GM08714 (cell line): ENCODE results near the gene SARNP.

Experiments used
- H3K4me3 ChIP-seq: fragments of 200-500 bp; sonication (Bioruptor generic); 2 replicates; pipeline ENCODE4 v1.5.1; 2014; ENCODE audit warnings: mild to moderate bottlenecking, low read length, inconsistent platforms
- ZNF274 ChIP-seq: IDR thresholded peaks from 2 replicates; pipeline ENCODE4 v1.6.1; 2012; ENCODE audit warnings: mild to moderate bottlenecking, low read depth, low read length

SARNP gene

DNA sequence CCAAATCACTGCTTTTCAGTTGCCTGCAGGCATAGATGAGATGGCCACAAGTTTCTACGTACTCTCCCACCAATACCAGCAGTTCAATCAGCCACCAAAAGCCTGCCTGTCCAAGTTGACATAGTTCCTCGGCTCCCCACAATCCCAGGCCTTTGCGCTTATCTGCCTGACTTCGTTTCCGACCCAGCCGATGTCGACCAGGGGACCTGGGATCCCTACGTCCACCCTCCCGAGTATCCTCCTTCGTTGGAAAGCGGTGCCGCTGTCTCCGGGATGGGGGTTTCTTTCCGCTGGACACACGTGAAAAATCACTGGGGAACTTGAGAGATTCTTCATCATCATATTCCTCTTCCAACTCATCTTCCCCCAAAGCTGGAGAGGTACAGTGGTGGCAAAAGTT, 10.3 kb upstream of the SARNP start:
- no peak for TF ChIP-seq ZNF274
- peak overlapping the region; percentile 16; the same call in 1 of the 2 replicates for H3K4me3 ChIP-seq

DNA sequence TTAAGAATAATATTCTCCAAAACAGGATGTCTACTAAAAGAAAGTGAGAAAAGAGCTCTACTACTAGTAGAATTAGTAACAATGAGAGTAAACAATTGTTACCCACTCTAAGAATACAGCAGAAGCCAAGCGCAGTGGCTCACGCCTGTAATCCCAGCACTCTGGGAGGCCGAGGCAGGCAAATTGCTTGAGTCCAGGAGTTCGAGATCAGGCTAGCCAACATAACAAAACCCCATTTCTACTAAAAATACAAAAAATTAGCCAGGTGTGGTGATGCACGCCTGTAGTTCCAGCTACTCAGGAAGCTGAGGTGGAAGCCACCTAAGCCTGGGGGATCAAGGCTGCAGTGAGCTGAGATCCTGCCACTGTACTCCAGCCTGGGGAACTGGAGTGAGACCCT, 7.2 kb upstream of the SARNP start:
- no peak for TF ChIP-seq ZNF274

DNA sequence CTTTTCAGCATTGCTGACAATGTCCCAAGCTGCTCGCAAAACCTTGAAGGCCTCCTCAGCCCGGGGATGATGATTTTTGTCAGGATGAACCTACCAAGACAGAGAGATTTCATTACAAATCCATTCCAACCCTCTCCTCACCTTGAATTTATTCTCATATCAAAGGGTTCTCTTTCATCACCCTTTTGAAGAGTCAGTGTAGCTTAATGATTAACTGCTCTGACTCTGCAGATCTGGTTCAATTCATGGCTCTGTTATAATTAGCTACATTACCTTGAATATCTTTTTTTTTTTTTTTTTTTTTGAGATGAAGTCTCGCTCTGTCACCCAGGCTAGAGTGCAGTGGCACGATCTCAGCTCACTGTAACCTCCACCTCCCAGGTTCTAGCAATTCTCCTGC, 5.9 kb upstream of the SARNP start:
- H3K4me3 ChIP-seq = no peak overlapping the region
- TF ChIP-seq ZNF274 = no peak

More for the DNA sequence above, 7.2 kb upstream of the SARNP start:
- H3K4me3 ChIP-seq = peak overlapping the region; percentile 16; the same call in 1 of the 2 replicates

DNA sequence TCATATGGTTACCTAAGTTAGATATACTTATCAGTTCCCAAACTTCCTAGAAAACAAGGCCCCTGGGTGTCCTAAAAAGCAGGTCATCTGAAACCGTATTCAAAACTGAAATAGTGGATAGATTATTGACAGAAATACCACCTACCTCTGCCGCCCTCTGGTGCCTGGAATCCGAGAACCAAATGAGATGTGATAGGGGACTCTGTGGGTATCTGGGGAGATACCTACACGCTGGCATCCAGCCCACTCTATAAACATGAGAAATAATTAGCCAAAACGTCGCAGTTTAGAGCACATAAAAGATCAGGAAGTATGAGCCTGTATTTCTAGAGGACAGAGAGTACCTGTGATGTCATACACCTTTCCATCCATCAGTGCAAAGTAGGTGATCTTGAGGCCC, 4.7 kb upstream of the SARNP start:
- no peak overlapping the region for H3K4me3 ChIP-seq
- no peak for TF ChIP-seq ZNF274

DNA sequence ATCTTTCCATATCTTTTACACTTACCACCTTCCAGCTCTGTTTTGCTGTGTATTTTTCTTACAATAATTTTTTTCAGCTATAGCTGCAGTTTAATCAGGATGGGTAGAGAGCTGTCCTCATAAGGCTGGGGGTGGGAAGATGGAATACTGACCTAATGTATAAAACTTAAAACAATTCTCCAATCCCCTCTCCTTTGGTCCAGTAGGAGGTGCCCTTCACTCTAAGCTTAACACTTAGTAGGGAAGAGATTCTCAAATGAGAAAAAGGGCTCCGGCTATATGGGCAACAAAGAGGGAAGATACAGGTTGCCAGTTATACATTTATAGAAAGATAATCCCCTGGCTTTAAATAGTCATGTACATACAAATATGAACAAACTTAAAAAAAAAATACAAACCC, 3.2 kb upstream of the SARNP start:
- H3K4me3 ChIP-seq = no peak overlapping the region
- no peak for TF ChIP-seq ZNF274

DNA sequence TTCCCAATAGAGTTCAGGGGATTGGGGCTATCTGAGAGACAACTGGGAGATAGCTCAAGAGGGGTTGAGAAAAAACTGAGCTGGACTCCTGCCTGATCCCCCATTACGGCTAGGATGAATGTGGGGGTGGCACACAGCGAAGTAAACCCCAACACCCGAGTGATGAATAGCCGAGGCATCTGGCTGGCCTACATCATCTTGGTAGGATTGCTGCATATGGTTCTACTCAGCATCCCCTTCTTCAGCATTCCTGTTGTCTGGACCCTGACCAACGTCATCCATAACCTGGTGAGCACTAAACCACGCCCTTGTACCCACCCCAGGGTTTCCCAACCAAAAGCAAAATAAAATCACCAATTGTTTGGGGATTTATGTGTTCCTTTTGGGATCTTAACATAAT, 1.4 kb upstream of the SARNP start:
- peak overlapping the region; percentile 92 for H3K4me3 ChIP-seq
- TF ChIP-seq ZNF274 = no peak

DNA sequence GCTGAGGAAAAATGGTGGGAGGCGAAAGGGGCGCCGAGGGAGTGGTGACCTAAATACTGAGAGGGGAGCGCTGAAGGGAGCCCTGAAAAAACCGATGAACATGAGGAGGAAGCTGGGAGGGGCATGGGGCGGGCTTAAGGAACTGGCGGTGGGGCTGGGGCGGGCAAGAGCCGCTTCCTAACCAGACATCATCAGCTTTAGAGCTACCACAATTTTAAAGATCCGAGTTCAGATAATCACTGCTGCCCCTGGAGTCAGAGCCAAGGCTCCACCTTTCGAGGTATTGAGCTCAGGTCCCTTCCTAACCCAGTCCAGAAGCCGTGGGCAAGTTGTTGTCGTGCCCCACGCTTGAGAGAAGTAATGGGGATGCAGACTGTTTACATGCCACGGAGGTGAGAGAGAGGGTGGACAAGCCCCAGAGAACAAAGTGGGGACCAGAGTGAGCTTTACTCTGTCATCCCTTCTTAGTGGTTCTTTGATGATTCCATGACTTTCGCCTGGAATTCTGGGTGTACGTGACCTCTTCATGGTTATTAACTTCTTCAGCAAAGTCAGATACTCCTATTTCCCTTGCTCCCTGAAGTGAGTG, 710 bp upstream of the SARNP start:
- TF ChIP-seq ZNF274 = no peak
- peak overlapping the region; percentile 92 for H3K4me3 ChIP-seq

DNA sequence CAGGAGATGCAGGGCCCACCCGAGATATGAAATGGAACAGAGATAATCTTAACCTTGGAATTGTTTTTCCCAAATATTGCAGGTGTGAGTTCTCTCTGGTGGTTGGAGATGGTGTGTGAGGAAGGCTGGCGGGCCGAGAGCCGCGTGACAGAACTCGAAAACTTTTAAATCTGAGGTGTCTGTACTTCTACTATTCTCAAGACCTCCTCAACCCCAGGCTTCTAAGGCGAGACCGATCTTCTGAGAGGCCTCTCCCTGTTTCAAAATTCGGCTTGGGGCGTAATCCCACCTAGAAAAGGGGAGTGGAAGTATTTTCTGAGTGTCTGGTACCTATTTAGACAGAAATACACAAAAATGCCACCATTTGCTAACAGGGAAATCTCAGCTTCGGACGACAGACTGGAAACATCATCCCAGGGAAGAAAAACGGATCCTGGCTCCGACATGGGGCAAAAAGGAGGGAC, 611 bp downstream of the SARNP start:
- TF ChIP-seq ZNF274 = no peak
- H3K4me3 ChIP-seq = peak overlapping the region; percentile 90

DNA sequence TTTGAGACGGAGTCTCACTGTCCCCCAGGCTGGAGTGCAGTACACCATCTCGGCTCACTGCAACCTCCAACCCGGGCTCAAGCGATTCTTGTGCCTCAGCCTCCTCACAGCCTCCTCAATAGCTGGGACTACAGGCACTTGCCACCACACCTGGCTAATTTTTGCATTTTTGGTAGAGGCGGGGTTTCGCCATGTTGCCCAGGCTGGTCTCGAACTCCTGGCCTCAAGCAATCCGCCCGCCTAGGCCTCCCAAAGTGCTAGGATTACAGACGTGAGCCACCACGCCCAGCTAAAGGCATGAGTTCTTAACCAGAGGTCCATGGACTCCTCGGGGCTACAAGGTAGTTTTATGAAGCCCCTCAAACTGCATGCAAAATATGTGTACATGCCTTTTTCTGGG, 2.1 kb downstream of the SARNP start:
- H3K4me3 ChIP-seq = no peak overlapping the region
- no peak for TF ChIP-seq ZNF274

DNA sequence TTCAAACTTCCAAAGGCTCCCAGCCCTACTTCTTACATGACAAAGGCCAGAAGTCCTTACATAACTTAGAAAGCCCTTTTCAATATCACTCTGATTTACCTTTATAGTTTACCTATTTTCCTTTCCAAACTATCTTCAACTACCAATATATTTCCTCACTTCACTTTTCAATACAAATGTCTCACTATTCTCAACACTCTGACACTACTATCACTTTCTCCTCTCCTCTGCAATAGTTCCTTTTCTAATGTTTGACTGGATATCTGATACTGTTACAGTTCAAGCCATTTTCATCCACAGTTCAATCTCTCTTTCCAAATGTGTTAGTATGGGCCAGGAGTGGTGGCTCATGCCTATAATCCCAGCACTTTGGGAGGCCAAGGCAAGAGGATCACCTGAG, 3.3 kb downstream of the SARNP start:
- no peak for TF ChIP-seq ZNF274
- H3K4me3 ChIP-seq = no peak overlapping the region

DNA sequence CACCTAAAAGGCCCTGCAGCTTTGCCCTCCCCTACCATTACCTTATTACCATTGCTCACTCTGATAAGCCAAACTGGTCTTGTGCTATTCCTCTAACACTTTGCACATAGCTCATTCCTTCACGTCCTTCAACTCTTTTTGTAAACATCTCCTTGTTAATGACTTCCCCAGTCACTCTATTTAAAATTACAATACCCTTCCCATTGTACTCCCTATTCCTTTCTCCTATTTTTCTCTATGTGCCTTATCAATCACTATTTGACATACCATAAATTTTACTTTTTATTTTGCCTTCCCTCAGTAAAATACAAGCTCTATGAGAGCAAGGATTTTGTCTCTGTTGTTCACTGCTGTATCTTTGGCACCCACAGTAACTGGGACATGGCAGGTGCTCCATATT, 5.4 kb downstream of the SARNP start:
- no peak for TF ChIP-seq ZNF274
- H3K4me3 ChIP-seq = no peak overlapping the region

DNA sequence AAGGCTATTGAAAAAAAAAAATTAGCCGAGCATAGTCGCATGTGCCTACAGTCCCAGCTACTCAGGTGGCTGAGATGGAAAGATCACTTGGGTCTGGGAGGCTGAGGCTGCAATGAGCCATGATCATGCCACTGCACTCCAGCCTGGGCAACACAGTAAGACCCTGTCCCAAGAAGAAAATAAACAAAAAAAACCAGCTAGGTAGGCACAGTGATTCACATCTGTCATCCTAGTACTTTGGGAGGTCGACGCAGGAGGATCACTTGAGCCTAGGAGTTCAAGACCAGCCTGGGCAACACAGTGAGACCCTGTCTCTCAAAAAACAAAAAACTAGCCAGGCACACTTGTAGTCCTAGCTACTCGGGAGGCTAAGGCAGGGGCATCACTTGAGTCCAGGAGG, 8.2 kb downstream of the SARNP start:
- no peak for TF ChIP-seq ZNF274
- no peak overlapping the region for H3K4me3 ChIP-seq

DNA sequence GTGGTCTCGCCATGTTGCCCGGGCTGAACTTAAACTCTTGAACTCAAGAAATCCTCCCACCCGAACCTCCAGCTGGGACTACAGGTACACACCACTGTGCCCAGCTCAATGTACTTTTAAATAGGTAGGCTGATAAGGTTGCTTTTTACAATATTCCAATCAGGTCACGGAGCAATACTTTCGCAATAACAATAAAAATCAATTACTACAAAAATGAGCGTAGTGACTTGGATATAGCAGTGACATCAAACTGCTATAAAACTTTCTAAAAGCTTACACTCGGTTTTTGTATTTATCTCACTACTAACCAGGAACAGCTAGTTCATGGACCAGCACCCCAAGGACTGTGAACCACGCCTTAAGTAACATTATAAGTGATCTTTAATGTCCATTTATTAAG, 10.5 kb downstream of the SARNP start:
- H3K4me3 ChIP-seq = no peak overlapping the region
- no peak for TF ChIP-seq ZNF274

DNA sequence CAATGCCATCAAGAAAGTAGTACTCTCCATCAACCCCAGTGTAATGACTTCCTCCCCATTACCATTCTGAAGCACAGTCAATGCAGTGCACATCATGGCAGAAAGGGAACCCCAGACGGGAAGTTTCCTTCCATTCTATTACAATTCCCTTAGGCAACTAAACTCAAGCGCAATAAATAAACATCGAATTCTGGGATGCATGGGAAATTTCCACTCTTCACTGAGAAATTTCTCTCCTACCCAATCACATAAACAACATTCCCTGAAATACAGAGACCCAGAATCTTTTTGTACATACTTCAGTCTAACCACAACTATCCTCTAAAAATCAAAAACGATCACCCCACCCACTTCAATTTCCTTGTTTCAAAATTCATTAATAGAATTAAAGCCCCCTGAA, 20.0 kb downstream of the SARNP start:
- H3K4me3 ChIP-seq = no peak overlapping the region

DNA sequence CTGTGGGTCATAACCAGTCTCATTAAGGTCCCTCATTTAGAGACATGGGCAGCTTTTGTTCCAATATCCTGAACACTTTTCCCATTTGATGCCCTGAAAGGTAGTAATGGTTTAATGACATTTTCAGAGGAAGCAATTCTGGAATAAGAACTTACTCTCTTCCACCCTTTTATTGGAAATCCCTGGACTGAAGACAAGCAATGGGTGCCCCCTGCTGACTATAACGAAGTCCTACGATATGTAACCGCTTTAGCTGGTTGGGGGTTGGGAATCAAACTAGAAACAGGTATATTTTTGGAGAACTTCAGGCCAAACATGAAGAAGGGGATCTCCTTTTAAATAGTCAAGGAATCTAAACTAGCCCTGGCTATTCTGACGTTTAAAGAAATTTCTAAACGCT, 20.5 kb downstream of the SARNP start:
- no peak for TF ChIP-seq ZNF274
- H3K4me3 ChIP-seq = no peak overlapping the region

More for the DNA sequence above, 20.0 kb downstream of the SARNP start:
- TF ChIP-seq ZNF274 = no peak

DNA sequence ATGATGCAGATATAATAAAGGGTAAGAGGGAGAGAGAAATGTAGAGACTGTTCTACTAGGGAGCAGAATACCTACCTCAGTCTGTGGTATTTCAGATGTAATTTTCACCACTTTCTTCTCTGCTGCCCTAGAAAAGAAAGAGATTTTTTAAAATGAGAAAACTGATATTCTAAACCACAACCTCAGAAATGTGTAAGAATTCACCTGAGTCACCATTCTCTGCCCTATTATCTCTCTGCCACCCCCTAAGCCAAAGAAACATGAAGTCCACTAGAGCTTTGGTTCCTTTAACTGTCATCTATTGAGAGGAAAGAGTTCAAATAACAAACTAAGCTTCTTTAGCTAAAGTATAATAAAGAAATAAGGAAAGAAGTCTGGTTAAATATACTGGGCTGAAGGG, 21.6 kb downstream of the SARNP start:
- no peak for TF ChIP-seq ZNF274
- H3K4me3 ChIP-seq = no peak overlapping the region

DNA sequence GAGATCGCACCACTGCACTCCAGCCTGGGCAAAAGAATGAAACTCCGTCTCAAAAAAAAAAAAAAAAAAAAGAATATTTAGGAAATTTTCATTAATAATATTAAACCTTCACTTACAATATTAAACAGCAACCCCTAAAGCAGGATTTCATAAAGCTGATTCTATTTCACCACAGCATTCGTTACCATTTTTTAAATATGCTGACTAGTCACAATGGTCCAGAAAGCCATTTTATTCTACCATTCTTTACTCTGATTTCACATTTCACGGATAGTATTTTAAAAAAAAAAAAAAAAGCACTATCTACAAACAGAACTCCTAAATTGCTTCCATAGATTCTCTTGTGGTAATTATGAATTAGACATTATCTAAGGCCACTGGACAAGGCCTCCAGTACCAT, 27.6 kb downstream of the SARNP start:
- H3K4me3 ChIP-seq = no peak overlapping the region
- no peak for TF ChIP-seq ZNF274
